GM21447 (cell line): ENCODE measurements around the gene RNF113A.
"Not testable (repeated sequence)": the region's sequence is repeated elsewhere in the genome, so short reads cannot be mapped to it uniquely, and the experiment has no call there.

Source experiments
- ATAC-seq: cut with Tn5 transposase; IDR thresholded peaks from one replicate; pipeline ENCODE4 v1.9.1; 2021; ENCODE audit not compliant: unreplicated experiment

RNF113A gene

GRCh38 chrX:119852382-119853353 lies 18.9 kb downstream of the RNF113A start, which contains the start of gene UPF3B:
UPF3B (minus strand) TSS chrX:119852963; CDS start chrX:119852928, 35 bp downstream.
- peak; percentile 97 for ATAC-seq

- no peak for ATAC-seq
These were observed 37.6 kb downstream of the RNF113A start for GRCh38 chrX:119833905-119834304.

- ATAC-seq = no peak
These were observed 43.1 kb downstream of the RNF113A start for GRCh38 chrX:119828446-119828845.

GRCh38 chrX:119826399-119826959 lies 45.1 kb downstream of the RNF113A start:
- no peak for ATAC-seq

- ATAC-seq = not testable (repeated sequence)
These were observed 47.3 kb downstream of the RNF113A start for GRCh38 chrX:119824221-119824620.

GRCh38 chrX:119821703-119822102 lies 49.8 kb downstream of the RNF113A start:
- peak; percentile 99 for ATAC-seq
